ENCODE measurements around the gene TMEM245.

GRCh38 chr9:109134167-109134578 lies 14.4 kb upstream of the TMEM245 start:
- TF ChIP-seq, protein P1, sequence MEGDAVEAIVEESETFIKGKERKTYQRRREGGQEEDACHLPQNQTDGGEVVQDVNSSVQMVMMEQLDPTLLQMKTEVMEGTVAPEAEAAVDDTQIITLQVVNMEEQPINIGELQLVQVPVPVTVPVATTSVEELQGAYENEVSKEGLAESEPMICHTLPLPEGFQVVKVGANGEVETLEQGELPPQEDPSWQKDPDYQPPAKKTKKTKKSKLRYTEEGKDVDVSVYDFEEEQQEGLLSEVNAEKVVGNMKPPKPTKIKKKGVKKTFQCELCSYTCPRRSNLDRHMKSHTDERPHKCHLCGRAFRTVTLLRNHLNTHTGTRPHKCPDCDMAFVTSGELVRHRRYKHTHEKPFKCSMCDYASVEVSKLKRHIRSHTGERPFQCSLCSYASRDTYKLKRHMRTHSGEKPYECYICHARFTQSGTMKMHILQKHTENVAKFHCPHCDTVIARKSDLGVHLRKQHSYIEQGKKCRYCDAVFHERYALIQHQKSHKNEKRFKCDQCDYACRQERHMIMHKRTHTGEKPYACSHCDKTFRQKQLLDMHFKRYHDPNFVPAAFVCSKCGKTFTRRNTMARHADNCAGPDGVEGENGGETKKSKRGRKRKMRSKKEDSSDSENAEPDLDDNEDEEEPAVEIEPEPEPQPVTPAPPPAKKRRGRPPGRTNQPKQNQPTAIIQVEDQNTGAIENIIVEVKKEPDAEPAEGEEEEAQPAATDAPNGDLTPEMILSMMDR (IDR thresholded peaks at IDR 0.05) = no peak
- TF ChIP-seq POLR2A (IDR thresholded peaks at IDR 0.05) = no peak

Measured in testis (tissue), 2 donors.